Mucosa of rectum (tissue), 2 donors: ENCODE measurements around the gene DGCR8.
A peak's percentile ranks its signal among the peaks of the same experiment; 100 is the strongest.

Experiments used
- H3K27ac ChIP-seq, 2 donors: one replicate each; pipeline ENCODE4 v1.7.0; 2013; ENCODE audit warnings: inconsistent platforms in 2 of 2, low read depth in 2 of 2, low read length in 2 of 2
- H3K27me3 ChIP-seq, 2 donors: one replicate each; pipeline ENCODE4 v1.7.0; 2013; ENCODE audit warnings: low read length in 2 of 2; ENCODE audit not compliant: control insufficient read depth in 2 of 2, insufficient read depth in 2 of 2
- H3K36me3 ChIP-seq, 2 donors: one replicate each; pipeline ENCODE4 v1.7.0; 2013; ENCODE audit warnings: low read length in 2 of 2; ENCODE audit not compliant: control insufficient read depth in 2 of 2, insufficient read depth in 2 of 2
- H3K4me1 ChIP-seq, 2 donors: one replicate each; pipeline ENCODE4 v1.7.0; 2013; ENCODE audit warnings: low read length in 2 of 2, mild to moderate bottlenecking in 1 of 2; ENCODE audit not compliant: control insufficient read depth in 2 of 2, insufficient read depth in 2 of 2
- H3K4me3 ChIP-seq, 2 donors: one replicate each; pipeline ENCODE4 v1.7.0; 2013; ENCODE audit warnings: low read length in 2 of 2
- H3K9ac ChIP-seq, 2 donors: one replicate each; pipeline ENCODE4 v1.7.0; 2013; ENCODE audit warnings: low read length in 2 of 2, low read depth in 1 of 2, mild to moderate bottlenecking in 1 of 2
- H3K9me3 ChIP-seq, 2 donors: one replicate each; pipeline ENCODE4 v1.7.0; 2013; ENCODE audit warnings: low read length in 2 of 2; ENCODE audit not compliant: control insufficient read depth in 2 of 2
- donor health status: healthy.
- donor health status: Normal muscosa, but diverticular disease.

Gene DGCR8

GRCh38 chr22:20127869-20128618, 48.0 kb downstream of the DGCR8 start:
- H3K27ac ChIP-seq = no peak overlapping the region
- H3K36me3 ChIP-seq = peaks cover 24% of the 10 kb centered on the region in 2 donors
- H3K9me3 ChIP-seq = no peaks in the 10 kb centered on the region
- peaks cover 9 to 14% of the 10 kb centered on the region in 2 donors for H3K4me1 ChIP-seq
- no peak overlapping the region for H3K4me3 ChIP-seq
- no peaks in the 10 kb centered on the region for H3K27me3 ChIP-seq
- H3K9ac ChIP-seq = no peak overlapping the region

- Histone ChIP-seq H3K27me3 (no peaks in the 10 kb centered on the region), H3K27ac (no peak overlapping the region), H3K36me3 (peaks cover 23% of the 10 kb centered on the region in 2 donors), H3K9ac (no peak overlapping the region), H3K4me1 (peaks cover 9 to 15% of the 10 kb centered on the region in 2 donors), H3K4me3 (no peak overlapping the region), H3K9me3 (no peaks in the 10 kb centered on the region)
Measured at GRCh38 chr22:20128619-20128901, 48.5 kb downstream of the DGCR8 start.

- Histone ChIP-seq H3K9me3 (no peaks in the 10 kb centered on the region), H3K4me1 (peaks cover 9 to 15% of the 10 kb centered on the region in 2 donors), H3K9ac (no peak overlapping the region), H3K36me3 (peaks cover 17 to 18% of the 10 kb centered on the region in 2 donors), H3K4me3 (no peak overlapping the region), H3K27me3 (no peaks in the 10 kb centered on the region), H3K27ac (no peak overlapping the region)
Measured at GRCh38 chr22:20128902-20129746, 49.1 kb downstream of the DGCR8 start.

- no peak overlapping the region for H3K27ac ChIP-seq
Measured at GRCh38 chr22:20129747-20130014, 49.6 kb downstream of the DGCR8 start.

DNA sequence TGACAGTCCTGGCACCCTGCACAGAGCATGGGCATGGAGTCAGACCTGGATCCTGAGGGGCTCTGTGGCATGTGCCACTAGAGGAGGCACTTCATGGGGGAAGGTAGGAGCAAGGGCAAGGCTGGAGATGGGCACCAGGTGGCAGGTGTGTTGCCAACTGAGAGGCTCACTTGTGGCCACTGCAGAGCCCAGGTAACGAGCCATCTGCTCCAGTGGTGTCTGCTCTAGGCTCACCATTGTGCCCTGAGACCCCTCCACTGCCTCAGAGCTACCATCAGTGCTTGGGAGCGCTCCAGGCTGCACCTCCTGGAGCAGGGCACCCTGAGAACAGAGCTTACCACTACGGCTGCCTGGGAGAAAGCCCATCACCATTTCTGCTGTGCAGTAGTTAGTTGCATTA, 50.3 kb downstream of the DGCR8 start:
- H3K27ac ChIP-seq = no peak overlapping the region
- H3K4me3 ChIP-seq = no peak overlapping the region
- peaks cover 9 to 15% of the 10 kb centered on the region in 2 donors for H3K4me1 ChIP-seq
- H3K9ac ChIP-seq = no peak overlapping the region
- H3K36me3 ChIP-seq = peaks cover 16 to 17% of the 10 kb centered on the region in 2 donors
- H3K9me3 ChIP-seq = no peaks in the 10 kb centered on the region
- no peaks in the 10 kb centered on the region for H3K27me3 ChIP-seq

More at GRCh38 chr22:20129747-20130014, 49.6 kb downstream of the DGCR8 start:
- Histone ChIP-seq H3K4me1 (peaks cover 9 to 15% of the 10 kb centered on the region in 2 donors), H3K27me3 (no peaks in the 10 kb centered on the region), H3K4me3 (no peak overlapping the region), H3K9me3 (no peaks in the 10 kb centered on the region), H3K36me3 (peaks cover 17 to 18% of the 10 kb centered on the region in 2 donors), H3K9ac (no peak overlapping the region)

DNA sequence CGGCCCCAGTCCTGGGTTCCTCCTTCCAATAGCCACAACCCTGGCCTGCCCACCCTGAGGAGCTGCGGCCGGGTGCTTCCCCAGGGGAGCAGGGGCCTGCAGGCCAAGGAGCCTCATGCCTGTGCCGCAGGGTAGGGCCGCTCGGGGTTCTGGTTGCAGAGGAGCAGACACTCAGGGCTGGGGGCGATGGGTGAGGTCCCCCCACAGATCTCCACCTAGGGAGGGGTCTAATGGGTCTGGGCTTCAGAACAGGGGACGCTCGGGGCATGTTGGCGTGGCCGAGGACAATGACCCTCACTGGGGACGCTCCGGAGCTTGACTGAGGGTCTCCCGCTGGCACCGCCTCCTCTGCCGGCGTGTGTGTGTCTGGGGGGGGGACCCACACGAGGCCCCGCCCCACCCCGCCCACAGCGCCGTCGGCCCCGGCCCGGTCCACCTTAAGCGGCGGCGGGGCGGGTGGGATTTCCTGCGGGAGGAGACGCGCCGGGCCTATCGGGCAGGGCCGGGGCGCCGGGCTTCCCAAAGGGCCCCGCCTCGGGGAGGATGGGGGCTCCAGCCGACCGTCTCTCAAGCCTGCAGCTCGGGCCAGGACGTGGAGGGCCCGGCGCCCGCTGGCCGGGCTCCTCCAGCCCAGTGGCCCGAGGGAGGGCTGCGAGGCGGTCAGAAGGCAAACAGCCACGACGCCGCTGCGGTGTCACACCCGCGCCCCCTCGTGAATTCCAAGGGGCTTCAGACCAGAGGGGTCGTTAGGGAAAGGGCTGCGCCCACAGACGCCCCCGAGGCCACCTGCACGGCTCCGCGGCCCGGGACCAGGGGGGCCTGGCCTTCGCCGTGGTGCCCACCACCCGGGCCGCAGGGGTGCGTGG, 50.9 kb downstream of the DGCR8 start:
- peak overlapping the region; percentile 63 to 79 for H3K4me3 ChIP-seq
- peaks cover 9 to 15% of the 10 kb centered on the region in 2 donors for H3K4me1 ChIP-seq
- no peaks in the 10 kb centered on the region for H3K9me3 ChIP-seq
- peaks cover 9 to 11% of the 10 kb centered on the region in 2 donors for H3K36me3 ChIP-seq
- no peaks in the 10 kb centered on the region for H3K27me3 ChIP-seq
- peak overlapping the region; percentile 72 to 85 for H3K9ac ChIP-seq
- H3K27ac ChIP-seq = peak overlapping the region; percentile 76 to 83

- Histone ChIP-seq H3K36me3 (peaks cover 4 to 7% of the 10 kb centered on the region in 2 donors), H3K4me1 (peaks cover 15% of the 10 kb centered on the region in 2 donors), H3K9me3 (no peaks in the 10 kb centered on the region), H3K4me3 (peak within 1 kb of the TSS; percentile 75 to 79), H3K27me3 (no peaks in the 10 kb centered on the region), H3K9ac (peak within 1 kb of the TSS; percentile 72 to 85), H3K27ac (peak within 1 kb of the TSS; percentile 76 to 83)
Measured at GRCh38 chr22:20131597-20131858, 51.5 kb downstream of the DGCR8 start, which contains the start of gene ZDHHC8. ZDHHC8 (plus strand) TSS chr22:20131804; CDS start chr22:20131948, 144 bp downstream.

GRCh38 chr22:20131859-20132685, 52.0 kb downstream of the DGCR8 start:
- peaks cover 15% of the 10 kb centered on the region in 2 donors for H3K4me1 ChIP-seq

DNA sequence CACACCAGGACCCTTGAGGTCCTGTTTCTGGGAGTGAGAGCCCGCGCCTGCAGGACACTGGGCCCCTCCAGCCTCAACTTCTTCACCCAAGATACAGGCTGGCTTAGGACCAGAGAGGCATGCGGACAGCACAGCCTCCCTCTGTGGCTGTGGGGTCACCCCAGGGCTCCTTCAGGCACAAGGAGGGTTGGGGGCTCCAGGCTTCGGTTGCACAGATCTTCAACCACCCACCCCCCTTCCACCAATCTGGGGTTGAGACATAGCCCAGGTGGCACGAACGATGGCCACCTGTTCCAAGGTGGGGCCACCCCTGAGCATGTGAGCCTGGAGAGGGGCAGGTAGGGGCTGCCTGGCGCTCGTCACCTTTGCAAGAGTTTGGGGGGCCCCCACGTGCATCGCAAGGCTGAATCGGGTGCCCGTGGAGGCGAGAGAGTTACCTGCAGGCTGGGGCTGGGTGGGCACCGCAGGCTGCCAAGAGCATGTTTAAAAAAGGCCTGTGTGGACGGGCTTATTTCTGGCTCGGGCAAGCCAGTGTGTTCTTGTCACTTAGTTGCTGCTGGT, 52.7 kb downstream of the DGCR8 start:
- no peaks in the 10 kb centered on the region for H3K9me3 ChIP-seq
- no peaks in the 10 kb centered on the region for H3K27me3 ChIP-seq
- H3K27ac ChIP-seq = no peak overlapping the region
- no peaks in the 10 kb centered on the region for H3K36me3 ChIP-seq
- peak overlapping the region; percentile 44 to 71 for H3K9ac ChIP-seq
- H3K4me1 ChIP-seq = peaks cover 17 to 18% of the 10 kb centered on the region in 2 donors
- H3K4me3 ChIP-seq = peak overlapping the region; percentile 72 to 75

More at GRCh38 chr22:20131859-20132685, 52.0 kb downstream of the DGCR8 start:
- H3K4me3 ChIP-seq = peak overlapping the region; percentile 72 to 75
- peaks cover 3% of the 10 kb centered on the region in 2 donors for H3K36me3 ChIP-seq
- H3K27ac ChIP-seq = no peak overlapping the region
- no peaks in the 10 kb centered on the region for H3K9me3 ChIP-seq
- peak overlapping the region; percentile 44 to 71 for H3K9ac ChIP-seq
- no peaks in the 10 kb centered on the region for H3K27me3 ChIP-seq
